Rectal smooth muscle tissue (tissue), 1 donor: Measurements from ENCODE around the gene IQSEC1.

Experiments
- H3K27ac ChIP-seq: one replicate; pipeline ENCODE4 v1.7.0; 2013; ENCODE audit warnings: low read depth, low read length, inconsistent platforms
- H3K27me3 ChIP-seq: one replicate; pipeline ENCODE4 v1.7.0; 2013; ENCODE audit warnings: low read length; ENCODE audit not compliant: control insufficient read depth, insufficient read depth
- H3K36me3 ChIP-seq: one replicate; pipeline ENCODE4 v1.7.0; 2013; ENCODE audit warnings: low read length; ENCODE audit not compliant: control insufficient read depth, insufficient read depth
- H3K4me1 ChIP-seq: one replicate; pipeline ENCODE4 v1.7.0; 2013; ENCODE audit warnings: low read length; ENCODE audit not compliant: control insufficient read depth, insufficient read depth
- H3K4me3 ChIP-seq: one replicate; pipeline ENCODE4 v1.7.0; 2013; ENCODE audit warnings: low read length
- H3K9ac ChIP-seq: one replicate; pipeline ENCODE4 v1.7.0; 2013; ENCODE audit warnings: low read length

Gene IQSEC1

DNA sequence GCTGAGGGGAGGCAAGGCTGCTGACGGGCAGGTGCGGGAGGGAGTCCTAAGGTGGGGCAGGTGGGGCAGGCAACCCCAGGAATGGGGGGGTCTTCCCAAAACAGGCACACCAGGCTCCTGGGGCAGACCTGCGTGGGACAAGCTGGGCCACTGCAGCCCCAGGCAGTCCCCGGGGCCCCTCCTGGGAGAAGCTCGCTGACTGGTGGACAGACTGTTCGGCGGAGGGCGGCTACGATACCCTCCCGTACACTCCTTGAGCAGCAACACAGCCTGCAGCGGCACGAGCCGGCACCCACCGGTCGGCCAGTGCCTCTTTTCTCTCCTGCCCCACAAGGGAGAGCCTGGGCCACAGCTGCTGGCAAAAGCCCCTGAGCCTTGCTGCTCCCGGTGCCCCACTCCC lies 165.9 kb downstream of the IQSEC1 start:
- Histone ChIP-seq H3K4me3 (no peak overlapping the region), H3K9ac (no peak overlapping the region), H3K27ac (no peak overlapping the region), H3K36me3 (peaks cover 46% of the 10 kb centered on the region), H3K27me3 (no peaks in the 10 kb centered on the region), H3K4me1 (no peaks in the 10 kb centered on the region)

DNA sequence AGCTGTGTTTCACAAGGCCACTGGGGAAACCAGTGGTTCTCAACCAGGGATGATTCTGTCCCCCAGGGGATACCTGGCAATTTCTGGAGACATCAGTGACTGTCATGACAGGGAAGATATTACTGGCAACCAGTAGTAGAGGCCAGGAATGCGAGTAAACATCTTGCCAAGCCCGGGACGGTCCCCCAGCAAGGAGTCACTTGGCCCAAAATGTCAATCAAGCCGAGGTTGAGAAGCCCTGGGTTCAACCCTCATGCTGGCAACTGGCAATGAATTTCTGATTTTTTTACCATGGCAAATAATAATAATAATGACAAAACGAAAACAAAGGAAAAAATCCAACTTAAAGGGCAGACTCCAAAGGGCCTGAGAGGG lies 166.3 kb downstream of the IQSEC1 start:
- no peak overlapping the region for H3K9ac ChIP-seq
- no peak overlapping the region for H3K4me3 ChIP-seq
- H3K27ac ChIP-seq: no peak overlapping the region
- no peaks in the 10 kb centered on the region for H3K27me3 ChIP-seq
- H3K4me1 ChIP-seq: no peaks in the 10 kb centered on the region
- peaks cover 46% of the 10 kb centered on the region for H3K36me3 ChIP-seq

DNA sequence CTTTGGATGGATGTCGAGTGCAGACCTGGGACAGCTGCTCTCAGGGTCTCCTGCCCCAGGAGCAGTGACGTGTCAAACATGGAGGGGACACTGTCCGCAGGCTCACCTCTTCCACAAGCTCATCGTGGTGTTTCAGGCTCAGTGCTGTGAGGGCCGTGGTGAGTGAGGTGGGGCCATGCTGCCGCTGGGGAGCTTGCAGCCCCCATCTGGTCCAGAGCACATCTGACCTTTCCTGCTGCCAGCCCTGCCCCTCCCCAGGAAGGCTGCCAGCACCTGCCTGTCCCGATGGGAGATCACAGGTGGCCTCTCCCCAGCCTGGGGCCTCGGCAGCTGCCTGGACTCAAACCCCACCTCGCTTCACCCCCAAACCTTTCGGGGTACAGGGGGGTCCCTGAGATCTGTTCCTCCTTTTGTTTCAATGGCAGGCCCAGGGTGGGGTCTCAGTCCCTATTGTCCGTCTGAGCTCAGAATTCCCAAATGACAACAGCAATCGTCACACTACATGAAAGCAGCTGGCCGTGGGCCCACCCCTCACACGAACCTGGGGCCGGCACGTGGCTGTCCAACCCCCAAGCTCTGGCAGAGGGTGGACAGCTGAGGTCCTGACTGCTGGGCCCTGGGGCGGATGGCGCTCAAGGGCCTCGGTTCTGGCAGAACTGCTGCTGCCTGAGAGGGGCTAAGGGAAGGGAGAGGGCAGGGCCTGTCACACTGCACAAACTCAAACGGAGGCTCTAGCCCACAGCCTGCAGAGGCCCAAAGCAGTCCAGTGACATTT lies 166.9 kb downstream of the IQSEC1 start:
- Histone ChIP-seq H3K9ac (no peak overlapping the region), H3K27ac (no peak overlapping the region), H3K27me3 (no peaks in the 10 kb centered on the region), H3K4me1 (no peaks in the 10 kb centered on the region), H3K4me3 (no peak overlapping the region), H3K36me3 (peaks cover 42% of the 10 kb centered on the region)

DNA sequence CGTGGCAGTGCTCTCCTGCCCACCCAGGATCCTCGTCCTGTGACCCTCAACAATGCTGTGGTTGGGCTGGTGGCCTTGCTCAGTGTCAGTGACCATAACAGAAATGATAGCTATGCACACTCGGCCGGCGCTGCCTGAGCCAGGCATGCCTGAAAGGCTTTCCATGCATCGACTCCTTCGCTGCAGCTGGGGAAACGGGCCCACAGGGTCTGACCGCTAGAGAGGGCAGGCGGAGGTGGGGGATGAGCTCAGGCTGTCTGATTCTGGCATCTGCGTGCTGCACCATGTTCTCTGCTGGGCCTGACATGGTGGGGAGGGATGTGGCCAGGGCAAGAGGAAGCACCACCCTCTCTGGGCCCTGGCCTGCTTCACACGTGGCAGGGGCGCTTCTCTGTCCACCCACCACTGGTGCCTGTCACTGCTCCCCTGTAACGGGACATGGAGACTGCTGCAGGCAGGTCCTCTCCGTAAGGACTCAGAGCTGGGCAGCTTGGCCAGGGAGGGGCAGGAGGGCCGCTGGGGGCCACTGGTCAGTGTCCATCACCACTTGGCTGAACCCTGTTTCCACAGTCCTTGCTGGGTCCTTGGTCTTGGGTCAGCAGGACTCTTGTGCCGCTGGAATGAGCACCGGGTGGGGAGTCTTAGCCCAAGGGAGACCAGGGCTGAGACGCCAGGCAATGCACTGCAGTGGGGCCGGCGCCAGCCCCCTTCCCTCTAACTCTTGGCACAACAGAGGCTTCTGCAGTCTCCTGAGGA lies 167.7 kb downstream of the IQSEC1 start:
- no peak overlapping the region for H3K9ac ChIP-seq
- no peak overlapping the region for H3K27ac ChIP-seq
- no peaks in the 10 kb centered on the region for H3K27me3 ChIP-seq
- no peak overlapping the region for H3K4me3 ChIP-seq
- no peaks in the 10 kb centered on the region for H3K4me1 ChIP-seq
- peaks cover 36% of the 10 kb centered on the region for H3K36me3 ChIP-seq

DNA sequence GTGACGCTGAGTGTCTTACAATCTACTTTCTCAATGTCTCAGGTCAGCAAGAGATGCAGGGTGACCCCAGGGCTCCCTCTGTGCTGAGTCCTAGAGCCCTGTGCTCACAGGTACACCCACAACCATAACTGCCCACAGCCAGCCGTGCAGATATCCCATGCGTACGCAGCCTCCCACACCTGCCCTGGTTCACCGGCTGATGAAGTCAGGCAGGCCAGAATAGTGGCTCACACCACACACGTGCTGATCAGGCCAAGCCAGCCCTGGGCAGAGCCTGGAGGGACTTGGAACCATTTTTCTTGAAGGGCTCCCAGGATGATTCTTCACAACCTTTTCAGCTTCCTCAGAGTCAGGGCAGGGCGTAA lies 168.3 kb downstream of the IQSEC1 start:
- Histone ChIP-seq H3K4me3 (no peak overlapping the region), H3K27ac (no peak overlapping the region), H3K27me3 (no peaks in the 10 kb centered on the region), H3K4me1 (no peaks in the 10 kb centered on the region), H3K36me3 (peaks cover 33% of the 10 kb centered on the region), H3K9ac (no peak overlapping the region)

DNA sequence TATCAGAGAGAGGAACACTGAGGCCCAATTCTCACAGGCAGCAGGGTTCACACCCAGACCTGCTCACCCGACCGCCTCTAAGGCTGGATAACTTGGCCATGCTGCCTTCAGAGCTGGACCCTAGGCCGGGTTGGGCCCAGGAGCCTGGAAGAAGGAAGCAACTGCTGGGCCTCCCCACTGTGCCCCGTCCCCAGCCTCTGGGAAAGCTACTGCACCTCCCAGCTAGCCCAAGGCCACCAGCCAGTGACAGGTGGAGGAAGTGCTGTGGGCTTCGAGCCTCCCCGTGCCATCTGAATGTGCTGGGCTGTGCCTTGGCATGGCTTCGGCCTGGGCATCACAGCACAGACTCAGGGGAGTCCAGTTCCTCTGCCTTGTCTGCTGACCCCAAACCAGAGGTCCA lies 169.3 kb downstream of the IQSEC1 start:
- H3K9ac ChIP-seq: no peak overlapping the region
- H3K4me1 ChIP-seq: no peaks in the 10 kb centered on the region
- H3K36me3 ChIP-seq: peaks cover 33% of the 10 kb centered on the region
- no peak overlapping the region for H3K27ac ChIP-seq
- no peaks in the 10 kb centered on the region for H3K27me3 ChIP-seq
- H3K4me3 ChIP-seq: no peak overlapping the region

DNA sequence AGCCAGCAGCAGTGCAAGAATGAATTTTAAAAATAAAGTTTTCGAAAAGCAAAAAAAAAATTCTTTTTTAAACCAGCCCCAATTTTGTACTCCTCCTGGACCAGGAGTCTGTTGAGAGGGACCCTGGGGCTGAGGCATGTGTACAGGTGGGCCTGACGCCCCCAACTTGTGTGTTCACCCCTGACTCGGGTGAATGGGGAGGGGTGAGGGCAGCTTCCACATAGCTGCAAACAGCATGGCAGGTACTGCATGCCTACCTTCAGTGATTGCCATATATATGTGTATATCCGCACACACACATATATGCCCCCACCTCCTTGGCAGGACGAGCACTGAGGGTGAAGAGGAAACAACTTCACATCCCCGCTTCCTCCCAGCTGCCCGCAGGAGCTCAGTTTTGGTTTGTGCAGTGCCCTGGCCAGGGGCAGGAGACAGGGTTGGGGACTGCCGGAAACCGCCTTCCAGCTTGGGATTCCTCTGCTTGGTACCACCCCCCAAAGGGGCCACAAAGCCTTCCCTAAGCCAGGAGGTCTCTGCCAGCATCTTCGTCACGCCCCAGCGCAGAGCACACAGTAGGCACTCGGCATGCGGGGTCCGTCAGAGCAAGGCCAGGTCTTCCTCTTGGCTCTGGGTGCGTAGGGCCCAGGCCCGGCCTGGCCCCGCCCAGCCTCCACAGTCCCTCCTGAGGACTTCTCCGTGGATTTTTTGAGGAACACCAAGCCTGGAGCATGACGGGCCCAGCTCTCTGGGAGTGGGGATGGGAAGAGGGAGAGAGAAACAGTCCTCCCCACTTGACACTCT lies 170.0 kb downstream of the IQSEC1 start:
- Histone ChIP-seq H3K4me1 (no peaks in the 10 kb centered on the region), H3K4me3 (no peak overlapping the region), H3K36me3 (peaks cover 26% of the 10 kb centered on the region), H3K27ac (no peak overlapping the region), H3K9ac (no peak overlapping the region), H3K27me3 (no peaks in the 10 kb centered on the region)

DNA sequence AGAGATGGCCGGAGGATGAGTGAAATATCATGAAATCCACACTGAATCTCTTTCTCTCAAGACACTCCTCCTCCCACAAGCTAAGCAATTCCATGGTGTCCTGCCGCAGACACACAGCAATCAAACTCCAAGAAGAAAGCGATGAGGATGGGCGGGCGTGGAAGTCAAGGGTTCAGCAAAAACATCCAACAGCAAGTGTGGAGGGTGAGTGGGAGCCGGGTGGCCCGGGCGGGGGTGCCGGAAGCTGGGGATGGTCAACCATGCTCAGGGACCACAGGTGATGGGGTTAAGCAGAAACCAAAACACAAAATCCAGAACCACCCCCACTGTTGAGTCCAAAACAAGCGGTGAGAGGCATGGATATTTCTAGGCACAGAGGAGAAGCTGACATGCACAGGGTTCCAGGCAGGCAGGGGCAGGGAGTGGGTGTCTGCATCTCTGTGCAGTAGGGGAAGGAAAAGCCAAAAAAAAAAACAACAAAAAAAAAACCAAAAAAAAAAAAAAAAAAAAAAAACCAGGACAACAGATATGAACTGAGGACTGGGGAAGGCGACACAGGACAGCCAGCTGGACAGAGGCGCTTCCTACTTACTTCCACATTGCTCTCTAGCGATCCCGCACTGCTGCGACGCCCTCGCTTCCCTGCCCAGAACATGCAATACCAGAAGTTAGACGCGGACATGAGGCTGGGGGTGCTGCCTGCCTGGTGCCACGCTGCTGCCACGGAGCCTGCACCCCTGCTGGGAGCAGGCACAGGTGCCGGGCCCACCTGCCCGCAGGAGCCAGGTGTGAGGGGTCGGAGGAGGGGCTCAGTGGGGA lies 170.8 kb downstream of the IQSEC1 start:
- Histone ChIP-seq H3K27ac (no peak overlapping the region), H3K4me3 (no peak overlapping the region), H3K9ac (no peak overlapping the region), H3K27me3 (no peaks in the 10 kb centered on the region), H3K4me1 (no peaks in the 10 kb centered on the region), H3K36me3 (peaks cover 20% of the 10 kb centered on the region)

DNA sequence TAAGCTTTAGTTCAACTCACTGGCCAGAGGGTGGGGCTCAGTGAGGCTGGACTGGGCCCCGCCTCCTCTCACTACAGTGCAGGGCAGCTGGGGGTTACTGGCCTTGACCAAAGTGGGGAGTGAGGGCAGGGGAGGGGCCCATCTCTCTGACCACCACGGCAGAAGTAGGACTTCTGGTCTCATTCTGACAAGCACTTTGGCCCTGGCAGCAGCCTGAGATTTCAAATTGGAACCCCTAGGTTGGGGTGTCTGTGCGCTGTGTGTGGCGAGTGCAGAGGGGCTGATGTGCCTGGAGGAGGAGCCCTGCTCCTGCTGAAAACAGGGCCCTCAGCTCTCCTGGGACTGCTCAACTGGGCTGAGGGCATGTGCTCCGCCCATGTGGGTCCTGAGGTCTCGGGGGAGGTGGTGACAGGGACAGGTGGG lies 171.6 kb downstream of the IQSEC1 start:
- Histone ChIP-seq H3K36me3 (peaks cover 20% of the 10 kb centered on the region), H3K27me3 (no peaks in the 10 kb centered on the region), H3K9ac (no peak overlapping the region), H3K4me3 (no peak overlapping the region), H3K4me1 (no peaks in the 10 kb centered on the region), H3K27ac (no peak overlapping the region)

DNA sequence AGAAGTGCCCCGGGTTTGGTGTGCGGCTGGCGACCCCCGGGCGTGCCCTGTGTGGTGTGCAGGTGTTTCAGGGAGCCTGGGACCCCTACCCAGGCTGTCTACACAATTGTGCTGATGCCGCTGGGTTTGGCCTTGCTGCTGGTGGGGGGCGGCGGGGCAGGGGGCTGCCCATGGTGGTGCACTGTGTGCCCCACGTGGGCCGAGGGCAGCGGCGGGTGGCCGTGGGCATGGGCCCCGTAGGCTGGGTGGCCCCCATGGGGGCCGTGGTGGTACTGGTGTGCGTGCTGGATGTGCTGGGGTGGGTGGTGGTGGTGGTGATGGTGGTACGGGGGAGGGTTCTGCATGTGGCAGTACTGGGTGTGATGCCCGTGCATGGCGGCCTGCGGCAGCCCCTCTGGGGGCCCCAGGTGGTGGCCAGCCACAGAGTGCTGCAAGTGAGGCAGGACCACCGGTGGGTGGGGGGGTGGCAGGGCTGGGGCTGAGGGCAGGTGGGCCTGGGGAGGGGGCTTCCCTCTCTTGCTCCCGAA lies 172.3 kb downstream of the IQSEC1 start:
- Histone ChIP-seq H3K27ac (no peak overlapping the region), H3K4me3 (no peak overlapping the region), H3K9ac (no peak overlapping the region), H3K27me3 (no peaks in the 10 kb centered on the region), H3K4me1 (no peaks in the 10 kb centered on the region), H3K36me3 (peaks cover 16% of the 10 kb centered on the region)

DNA sequence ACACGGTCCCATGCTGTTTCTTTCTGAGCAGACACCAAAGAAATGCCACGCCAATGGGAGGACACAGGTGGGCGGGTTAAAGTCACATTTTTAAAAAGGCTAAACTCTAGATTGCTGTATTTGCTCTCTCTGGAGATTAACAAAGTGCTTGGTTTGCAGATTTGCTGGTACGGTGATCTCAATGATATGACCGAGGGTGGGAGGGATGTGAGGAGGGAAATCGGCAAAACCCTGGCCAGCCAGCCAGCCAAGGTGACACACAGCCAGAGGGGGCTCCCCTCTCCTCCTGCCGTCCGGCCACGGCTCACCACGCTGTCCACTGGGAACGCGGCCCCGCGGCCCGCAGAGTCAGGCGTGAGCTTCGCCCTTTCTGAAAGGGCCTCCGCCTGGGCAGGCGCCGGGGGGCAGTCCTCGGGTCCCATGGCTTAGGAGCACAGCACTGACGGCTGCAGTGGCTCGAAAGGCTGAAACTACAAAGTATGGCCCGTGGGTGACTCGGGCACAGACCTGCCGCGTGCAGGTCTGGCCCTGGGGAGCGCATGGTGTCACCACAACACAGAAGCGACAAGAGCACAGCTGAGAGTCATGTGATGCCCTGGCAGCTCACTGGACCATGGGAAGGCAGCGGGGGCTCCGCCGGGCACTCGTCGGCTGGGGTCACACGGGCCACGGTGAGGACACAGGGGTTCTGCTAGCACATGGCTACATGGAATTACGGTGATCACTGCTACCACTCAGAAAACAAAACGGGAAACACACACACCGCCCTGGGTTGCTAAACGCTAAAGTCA lies 174.1 kb downstream of the IQSEC1 start:
- H3K27me3 ChIP-seq: no peaks in the 10 kb centered on the region
- H3K27ac ChIP-seq: no peak overlapping the region
- H3K4me1 ChIP-seq: peaks cover under 1% of the 10 kb centered on the region
- H3K36me3 ChIP-seq: peaks cover 8% of the 10 kb centered on the region
- H3K4me3 ChIP-seq: no peak overlapping the region
- H3K9ac ChIP-seq: no peak overlapping the region
